ENCODE data around the gene ADRA2C.

- TF ChIP-seq CTCF (IDR thresholded peaks at IDR 0.05; ENCODE audit: insufficient read depth, low read length, poor library complexity, severe bottlenecking), result no peak
- no peak for TF ChIP-seq EZH2phosphoT487 (conservative IDR thresholded peaks at IDR 0.05; ENCODE audit: low read length)
These were observed 51.1 kb downstream of the ADRA2C start for GRCh38 chr4:3816983-3817960.

Measured in SU-DHL-6 (cell line).